ENCODE data around the gene HOXD8.

Gene HOXD8

DNA sequence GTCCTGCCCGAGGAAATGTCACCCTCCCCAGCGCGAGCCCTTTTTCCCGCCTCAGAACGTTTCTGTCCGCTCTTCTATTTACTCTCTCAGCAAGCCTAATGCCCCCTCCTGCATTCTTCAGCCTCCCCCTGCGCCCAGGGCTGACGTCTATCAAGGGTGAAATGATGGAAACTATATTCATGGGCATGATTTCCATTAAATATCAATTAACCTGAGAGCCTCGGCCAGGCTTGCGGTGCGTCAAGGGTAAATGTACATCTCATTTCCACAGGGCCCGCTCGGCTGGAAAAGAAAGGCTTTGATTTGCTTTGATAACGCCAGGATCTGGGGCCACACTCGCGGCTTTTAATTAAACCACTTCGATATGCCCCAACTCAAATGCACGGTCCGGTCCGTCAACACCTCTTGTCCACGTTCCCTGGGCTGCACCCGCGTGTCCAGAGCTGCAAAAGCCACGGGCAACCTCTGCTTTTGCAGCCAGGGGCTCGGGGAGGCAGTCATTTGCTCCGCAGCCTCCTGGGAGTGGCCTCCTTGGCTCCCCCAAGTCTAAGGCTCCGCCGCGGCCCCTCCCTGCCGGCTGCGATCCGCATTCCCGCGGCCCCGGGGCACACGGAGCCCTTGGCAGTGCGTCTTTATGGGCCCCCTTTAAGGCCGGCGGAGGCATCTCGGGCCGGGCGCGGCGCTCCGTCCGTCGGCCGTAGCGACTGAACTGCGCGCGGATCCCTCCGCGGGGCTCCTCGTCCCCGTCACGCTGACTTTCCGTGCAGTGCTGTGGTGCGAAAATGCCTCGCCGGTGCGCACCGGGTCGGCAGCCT, at the start of gene HOXD8:
TSS of gene HOXD8 (plus strand) at position 724 of the 815 bp plus-strand sequence. CDS start 662 bp downstream, outside the sequence.
- no peaks in the 10 kb centered on the region for H3K36me3 ChIP-seq (ENCODE audit: insufficient read depth, low read length)
- H3K9ac ChIP-seq (ENCODE audit: low read depth, low read length): peak within 1 kb of the TSS; percentile 32; the same call in 1 of the 2 replicates
- 0 out of 2 replicates have a peak, but pooled peaks cover 3% of the 10 kb centered on the region for H3K4me1 ChIP-seq (ENCODE audit: insufficient read depth, low read length)
- H3K9me3 ChIP-seq (ENCODE audit: control insufficient read depth, insufficient read depth, low read length): no peaks in the 10 kb centered on the region

DNA sequence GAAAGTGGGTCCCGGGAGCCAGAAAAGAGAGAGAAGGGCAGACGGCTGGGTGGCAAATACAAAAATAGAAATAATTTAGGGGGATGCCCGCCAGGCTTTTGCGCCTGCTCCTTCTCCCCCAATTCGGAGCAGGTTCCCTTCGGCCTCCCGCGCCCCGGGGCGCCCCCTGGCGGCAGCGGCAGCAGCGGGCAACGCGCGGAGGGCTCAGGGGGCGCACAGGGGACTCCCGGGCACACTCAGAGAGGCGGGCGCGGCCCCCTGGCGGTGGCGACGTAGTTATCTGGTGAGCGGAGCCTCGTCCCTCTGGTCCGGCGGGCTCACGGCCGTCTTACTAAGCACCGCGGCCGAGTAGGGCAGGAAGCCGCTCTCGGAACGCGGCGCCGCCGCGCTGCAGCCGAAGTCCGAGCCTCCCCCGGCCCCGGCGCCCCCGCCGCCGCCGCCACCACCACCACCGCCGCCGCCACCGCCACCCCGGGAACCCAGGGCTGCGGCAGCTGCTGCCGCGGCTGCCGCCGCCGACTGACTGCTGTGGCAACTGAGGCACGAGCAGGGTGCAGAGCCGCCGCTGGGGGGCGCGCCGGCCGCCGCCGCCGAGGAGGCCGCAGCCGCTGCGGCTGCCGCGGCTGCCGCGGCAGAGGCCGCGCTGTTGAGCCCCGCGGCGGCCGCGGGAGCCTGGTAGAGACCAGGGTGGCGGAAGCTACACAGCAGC, 49.5 kb upstream of the HOXD8 start:
- H3K9me3 ChIP-seq (ENCODE audit: control insufficient read depth, insufficient read depth, low read length): no peaks in the 10 kb centered on the region
- no peaks in the 10 kb centered on the region for H3K4me1 ChIP-seq (ENCODE audit: insufficient read depth, low read length)
- H3K36me3 ChIP-seq (ENCODE audit: insufficient read depth, low read length): no peaks in the 10 kb centered on the region
- peak overlapping the region; percentile 52; the same call in 1 of the 2 replicates for H3K9ac ChIP-seq (ENCODE audit: low read depth, low read length)

DNA sequence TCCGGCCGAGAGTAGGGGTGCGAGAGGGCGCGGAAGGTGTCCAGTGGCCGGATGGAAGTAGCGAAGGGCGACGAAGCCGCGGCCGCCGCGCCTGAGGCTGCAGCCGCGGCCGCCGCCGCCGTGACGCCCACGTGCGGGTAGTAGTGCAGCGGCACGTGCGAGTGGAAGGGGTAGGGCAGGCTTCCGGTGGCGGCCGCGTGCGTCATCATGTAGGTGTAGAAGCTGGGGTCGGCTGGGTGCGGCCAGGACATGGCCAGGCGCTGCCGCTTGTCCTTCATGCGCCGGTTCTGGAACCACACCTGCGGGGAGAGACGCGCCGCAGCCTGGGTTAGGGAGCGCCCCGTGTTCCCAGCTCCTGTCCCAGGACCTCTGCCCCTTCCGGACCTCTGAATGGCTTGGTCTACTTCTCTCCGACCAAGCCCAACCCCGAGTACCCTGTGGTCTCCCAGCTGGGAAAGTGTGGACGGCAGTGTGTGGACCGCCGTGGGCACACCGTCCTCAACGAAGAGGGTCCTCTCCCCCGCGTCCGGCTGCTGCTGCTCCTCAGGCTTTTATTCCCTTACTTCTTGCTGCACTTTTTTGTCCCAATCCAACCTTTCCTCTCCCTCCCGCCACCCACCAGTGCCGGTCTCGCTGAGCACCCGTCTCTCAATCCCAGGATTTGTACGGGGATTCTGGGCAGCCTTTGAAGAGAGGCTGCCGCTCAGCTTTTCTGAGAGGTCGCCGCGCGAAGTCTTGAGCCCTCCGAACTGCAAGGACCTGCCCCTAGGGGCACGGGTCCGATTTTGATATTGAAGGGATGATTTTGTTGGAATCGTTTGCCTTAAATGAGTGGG, 48.7 kb upstream of the HOXD8 start:
- H3K9ac ChIP-seq (ENCODE audit: low read depth, low read length): peak overlapping the region; percentile 34; the same call in 1 of the 2 replicates
- H3K4me1 ChIP-seq (ENCODE audit: insufficient read depth, low read length): no peaks in the 10 kb centered on the region
- H3K36me3 ChIP-seq (ENCODE audit: insufficient read depth, low read length): no peaks in the 10 kb centered on the region
- no peaks in the 10 kb centered on the region for H3K9me3 ChIP-seq (ENCODE audit: control insufficient read depth, insufficient read depth, low read length)

DNA sequence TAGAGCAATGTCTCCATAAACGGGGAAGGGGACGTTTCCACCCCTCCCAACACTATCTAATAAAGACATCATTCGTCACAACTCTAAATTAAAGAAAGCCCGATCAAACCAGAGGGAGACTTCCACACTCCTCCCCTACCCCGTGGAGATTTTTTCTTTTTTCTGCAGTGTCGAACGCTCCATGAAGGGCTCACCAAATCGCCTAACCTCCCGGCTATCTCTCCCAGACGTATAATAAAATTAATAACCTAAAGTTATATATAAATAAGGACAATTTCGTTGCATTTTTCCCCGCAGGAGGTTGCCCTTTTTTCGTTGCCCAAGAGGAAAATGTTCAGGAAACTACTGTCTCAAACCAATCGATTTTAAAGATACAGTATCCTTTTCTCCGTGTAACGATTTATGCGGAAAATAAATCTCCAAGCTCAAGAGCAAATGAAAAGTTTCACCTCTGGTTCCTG, 48.1 kb upstream of the HOXD8 start:
- no peaks in the 10 kb centered on the region for H3K9me3 ChIP-seq (ENCODE audit: control insufficient read depth, insufficient read depth, low read length)
- H3K9ac ChIP-seq (ENCODE audit: low read depth, low read length): no peak overlapping the region; the same call in 1 of the 2 replicates
- H3K36me3 ChIP-seq (ENCODE audit: insufficient read depth, low read length): no peaks in the 10 kb centered on the region
- H3K4me1 ChIP-seq (ENCODE audit: insufficient read depth, low read length): no peaks in the 10 kb centered on the region

DNA sequence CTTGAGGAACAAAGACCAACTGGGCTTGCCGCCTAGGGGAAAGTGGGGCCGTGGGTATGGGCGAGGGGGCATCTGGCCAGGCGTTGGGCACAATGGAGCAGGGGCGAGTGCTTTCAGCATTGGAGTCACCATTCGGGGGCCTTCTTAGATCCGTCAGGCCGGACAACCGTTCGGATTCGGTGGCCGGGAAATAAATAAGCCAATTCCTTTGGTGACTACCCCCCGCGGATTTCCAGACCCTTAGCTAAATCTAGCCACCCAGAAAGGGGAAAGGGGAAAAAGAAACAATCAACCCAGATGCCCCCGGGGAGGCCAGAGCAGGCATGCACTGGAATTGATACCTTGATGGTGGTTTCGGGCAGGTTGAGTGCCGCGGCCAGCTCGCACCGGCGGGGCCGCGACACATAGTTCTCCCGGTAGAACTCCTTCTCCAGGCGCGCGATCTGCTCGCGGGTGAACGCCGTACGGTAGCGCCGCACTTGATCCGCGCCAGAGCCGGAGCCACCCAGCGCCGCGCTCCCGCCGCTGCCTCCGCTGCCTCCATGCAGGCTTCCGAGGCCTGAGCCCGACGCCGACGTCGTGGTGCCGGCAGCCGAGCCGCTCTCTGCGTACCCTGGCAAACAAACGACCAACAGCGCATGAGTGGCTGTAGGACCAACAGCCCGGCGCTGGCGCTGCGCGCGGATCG, 47.5 kb upstream of the HOXD8 start:
- H3K9ac ChIP-seq (ENCODE audit: low read depth, low read length): peak overlapping the region; percentile 21; the same call in 1 of the 2 replicates
- no peaks in the 10 kb centered on the region for H3K4me1 ChIP-seq (ENCODE audit: insufficient read depth, low read length)
- H3K36me3 ChIP-seq (ENCODE audit: insufficient read depth, low read length): no peaks in the 10 kb centered on the region
- no peaks in the 10 kb centered on the region for H3K9me3 ChIP-seq (ENCODE audit: control insufficient read depth, insufficient read depth, low read length)

DNA sequence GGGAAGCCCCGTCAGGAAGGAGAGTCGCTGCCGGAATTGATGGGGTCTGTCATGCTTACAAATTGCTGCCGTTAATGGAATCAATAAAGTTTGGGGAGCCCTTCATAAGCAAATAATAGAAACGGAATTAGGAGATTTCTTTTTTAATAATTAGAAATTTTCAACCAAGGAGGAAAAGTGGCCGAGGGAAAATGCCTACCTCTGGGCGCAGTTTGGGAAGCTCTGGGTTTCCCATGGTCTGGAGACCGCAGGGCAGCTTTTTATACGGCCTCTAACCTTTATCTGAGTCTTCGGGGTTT, 47.0 kb upstream of the HOXD8 start:
- no peaks in the 10 kb centered on the region for H3K4me1 ChIP-seq (ENCODE audit: insufficient read depth, low read length)
- H3K9me3 ChIP-seq (ENCODE audit: control insufficient read depth, insufficient read depth, low read length): no peaks in the 10 kb centered on the region
- H3K9ac ChIP-seq (ENCODE audit: low read depth, low read length): peak overlapping the region; percentile 24; the same call in 1 of the 2 replicates
- H3K36me3 ChIP-seq (ENCODE audit: insufficient read depth, low read length): no peaks in the 10 kb centered on the region

DNA sequence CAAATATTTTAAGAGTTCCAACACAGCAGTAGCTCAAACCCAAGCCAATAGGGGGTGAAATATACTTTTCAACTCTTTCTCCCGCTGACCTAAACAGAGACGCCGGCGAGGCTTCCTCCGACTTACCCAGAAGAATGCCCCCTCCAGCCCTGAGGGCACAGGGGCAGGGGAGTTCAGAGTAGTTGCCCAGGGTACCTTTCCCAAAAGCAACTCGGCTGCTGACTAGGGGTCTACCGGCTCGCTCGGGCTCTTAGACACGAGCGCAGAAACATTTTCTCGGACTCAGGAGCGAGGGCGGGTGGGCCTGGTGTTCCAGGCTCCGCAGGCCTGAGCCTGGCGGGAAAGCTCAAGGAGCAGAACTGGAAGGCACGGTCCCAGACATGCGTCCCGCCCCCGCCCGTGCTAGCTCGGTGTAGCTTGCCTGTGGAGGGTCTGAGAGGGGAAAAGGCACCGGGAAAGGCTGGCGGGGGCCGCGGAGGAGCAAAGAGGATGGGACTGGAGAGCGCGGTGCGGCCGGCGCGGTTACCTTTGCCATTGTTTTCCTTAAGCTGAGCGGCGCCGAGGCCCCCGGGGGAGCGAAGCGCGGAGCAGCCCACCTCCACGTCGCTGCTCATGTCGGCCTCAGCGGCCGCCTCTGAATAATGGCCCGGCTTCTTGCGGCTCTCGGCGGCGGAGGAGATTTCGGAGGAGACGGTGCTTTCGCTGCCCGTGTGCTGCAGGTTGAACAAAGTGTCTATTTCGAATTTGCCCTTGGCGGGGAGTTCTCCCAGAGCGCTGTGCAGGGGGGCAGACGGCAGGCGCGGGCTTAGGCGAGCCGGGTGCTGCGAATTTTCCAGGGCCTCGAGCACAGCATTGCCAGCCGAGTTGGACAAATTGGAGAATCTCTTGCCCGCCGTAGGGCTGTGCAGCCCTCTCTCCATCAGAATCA, 46.4 kb upstream of the HOXD8 start:
- no peaks in the 10 kb centered on the region for H3K9me3 ChIP-seq (ENCODE audit: control insufficient read depth, insufficient read depth, low read length)
- H3K9ac ChIP-seq (ENCODE audit: low read depth, low read length): peak overlapping the region; percentile 24; the same call in 1 of the 2 replicates
- H3K36me3 ChIP-seq (ENCODE audit: insufficient read depth, low read length): no peaks in the 10 kb centered on the region
- H3K4me1 ChIP-seq (ENCODE audit: insufficient read depth, low read length): no peaks in the 10 kb centered on the region

DNA sequence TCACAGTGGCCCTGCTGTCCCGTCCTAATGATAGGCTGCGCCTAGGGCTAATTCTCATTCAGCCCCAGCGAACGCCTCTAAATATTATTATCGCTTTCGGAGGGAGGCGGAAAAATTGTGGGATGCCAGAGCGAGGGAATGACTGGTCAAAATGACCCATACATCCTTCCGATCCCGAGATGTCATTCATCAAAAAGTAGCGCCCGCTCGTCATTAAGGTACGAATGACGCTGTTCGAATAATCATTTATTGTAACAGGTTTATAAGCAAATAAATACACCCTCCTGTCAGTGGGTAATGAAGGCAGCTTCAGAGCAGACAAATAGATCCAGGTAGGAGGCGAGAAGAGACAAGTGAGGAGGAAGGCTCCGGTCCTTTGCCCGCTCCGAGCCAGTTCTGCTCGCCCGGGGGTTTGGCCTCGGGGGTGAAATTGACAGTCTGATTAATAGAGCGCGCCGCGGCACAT, 45.7 kb upstream of the HOXD8 start, which contains the start of gene EVX2:
TSS of gene EVX2 (minus strand) at position 167 of the 466 bp plus-strand sequence. CDS start 186 bp downstream, outside the sequence.
- Histone ChIP-seq H3K36me3 (ENCODE audit: insufficient read depth, low read length) (no peaks in the 10 kb centered on the region), H3K4me1 (ENCODE audit: insufficient read depth, low read length) (no peaks in the 10 kb centered on the region), H3K9me3 (ENCODE audit: control insufficient read depth, insufficient read depth, low read length) (no peaks in the 10 kb centered on the region), H3K9ac (ENCODE audit: low read depth, low read length) (peak within 1 kb of the TSS; percentile 24; the same call in 1 of the 2 replicates)

DNA sequence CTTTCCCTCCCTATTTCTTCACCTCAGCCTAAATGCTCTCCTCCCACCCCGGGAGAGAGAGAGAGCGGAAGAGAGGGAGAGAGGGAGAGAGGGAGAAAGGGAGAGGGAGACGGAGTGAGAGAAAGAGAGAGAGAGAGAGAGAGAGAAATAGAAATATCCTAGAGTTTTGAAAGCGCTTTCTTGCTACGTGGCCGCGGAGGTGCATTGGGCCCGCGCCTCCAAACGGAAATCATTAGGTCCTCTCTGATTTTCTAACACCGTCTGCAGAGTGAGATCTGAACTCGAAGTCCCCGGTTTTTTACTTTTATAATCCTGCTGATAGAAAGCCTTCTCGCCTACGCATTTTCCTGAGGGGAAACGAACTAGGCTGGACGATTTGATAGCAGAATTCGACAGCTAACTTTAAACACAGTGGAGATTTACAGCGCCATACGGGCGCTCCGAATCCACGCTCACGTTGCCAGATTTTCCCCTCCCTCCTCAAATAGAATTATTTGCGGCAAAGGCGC, 44.8 kb upstream of the HOXD8 start:
- no peaks in the 10 kb centered on the region for H3K4me1 ChIP-seq (ENCODE audit: insufficient read depth, low read length)
- no peaks in the 10 kb centered on the region for H3K9me3 ChIP-seq (ENCODE audit: control insufficient read depth, insufficient read depth, low read length)
- H3K9ac ChIP-seq (ENCODE audit: low read depth, low read length): peak overlapping the region; percentile 44; the same call in 1 of the 2 replicates
- no peaks in the 10 kb centered on the region for H3K36me3 ChIP-seq (ENCODE audit: insufficient read depth, low read length)

DNA sequence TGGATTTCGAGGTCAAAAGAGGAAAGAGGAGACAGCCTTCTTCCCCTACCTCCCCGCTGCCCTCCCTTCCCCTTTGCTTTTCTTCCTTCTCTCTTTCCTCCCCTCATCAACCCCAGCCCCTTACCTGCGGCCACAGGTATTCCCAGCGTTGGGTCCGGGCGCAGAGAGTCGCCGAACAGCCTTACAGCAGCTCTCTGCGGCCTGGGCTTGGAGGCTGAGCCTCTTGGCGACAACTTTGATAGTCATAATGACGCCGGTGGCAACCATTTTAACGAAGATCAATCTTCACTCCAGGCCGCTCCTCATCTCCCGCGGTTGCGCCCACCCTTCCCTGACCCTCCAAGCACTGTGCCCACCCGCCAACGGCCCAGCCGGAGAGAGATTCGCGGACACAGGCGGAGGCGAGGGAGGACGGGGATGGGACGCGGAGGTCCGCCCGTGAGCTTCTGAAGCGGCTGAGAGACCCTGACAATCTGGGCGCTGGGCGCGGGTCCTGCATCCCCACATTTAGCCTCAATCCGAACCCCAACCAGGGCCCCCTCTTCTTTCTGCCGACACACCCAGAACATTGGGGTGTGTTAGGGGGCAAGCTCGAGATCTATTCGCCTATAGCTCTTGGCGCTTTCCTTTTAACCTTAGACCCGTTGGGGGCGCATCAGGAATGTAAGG, 44.3 kb upstream of the HOXD8 start:
- H3K36me3 ChIP-seq (ENCODE audit: insufficient read depth, low read length): no peaks in the 10 kb centered on the region
- peak overlapping the region; percentile 44; the same call in 1 of the 2 replicates for H3K9ac ChIP-seq (ENCODE audit: low read depth, low read length)
- H3K4me1 ChIP-seq (ENCODE audit: insufficient read depth, low read length): no peaks in the 10 kb centered on the region
- no peaks in the 10 kb centered on the region for H3K9me3 ChIP-seq (ENCODE audit: control insufficient read depth, insufficient read depth, low read length)

DNA sequence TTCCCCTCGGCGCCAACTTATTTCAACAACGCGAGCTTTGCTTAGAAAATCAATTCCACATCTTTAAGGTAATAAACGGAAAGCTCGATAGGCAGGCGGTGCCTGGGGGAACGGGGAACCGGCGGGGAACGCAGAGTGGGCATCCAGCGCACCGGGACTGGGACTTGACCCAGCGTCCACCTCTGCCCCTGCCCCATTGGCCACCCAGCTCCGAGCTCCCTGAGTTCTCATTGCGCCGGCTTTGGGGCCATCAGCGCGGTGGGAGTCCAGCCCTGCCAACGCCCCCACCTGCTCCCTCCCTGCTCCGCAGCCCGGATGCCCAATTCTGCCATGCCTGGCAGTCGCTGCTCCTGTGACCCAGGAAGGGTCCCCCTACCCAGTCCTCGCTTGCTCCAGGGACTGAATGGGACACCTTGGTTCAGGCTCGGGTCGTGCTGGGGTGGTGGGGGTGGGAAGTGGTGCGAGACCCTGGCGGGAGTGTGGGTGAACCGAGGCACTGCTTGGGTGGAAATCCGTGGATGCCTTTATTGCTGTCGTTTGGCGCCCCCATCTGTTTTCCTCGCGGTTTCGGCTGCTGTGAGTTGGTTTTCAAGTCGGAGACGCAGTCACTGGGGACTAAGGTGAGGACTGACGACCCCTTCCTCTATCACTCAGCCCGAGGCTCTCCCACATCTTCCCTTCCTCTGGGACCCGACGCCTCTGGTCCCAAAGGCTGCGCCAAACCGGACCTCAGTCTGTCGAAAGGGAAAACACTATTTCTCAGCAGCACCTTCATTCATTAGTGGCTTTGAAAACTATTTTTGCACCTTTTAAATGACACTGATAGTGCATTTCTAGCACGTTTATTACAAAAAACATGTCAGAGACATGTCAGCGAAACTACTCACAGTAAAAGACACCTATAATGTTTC, 43.4 kb upstream of the HOXD8 start:
- Histone ChIP-seq H3K36me3 (ENCODE audit: insufficient read depth, low read length) (no peaks in the 10 kb centered on the region), H3K9me3 (ENCODE audit: control insufficient read depth, insufficient read depth, low read length) (no peaks in the 10 kb centered on the region), H3K4me1 (ENCODE audit: insufficient read depth, low read length) (no peaks in the 10 kb centered on the region), H3K9ac (ENCODE audit: low read depth, low read length) (peak overlapping the region; percentile 44; the same call in 1 of the 2 replicates)
